ENCODE results near the gene MUC2. TPM values are rescaled to one million over a fixed set of nuclear protein-coding genes. Genes with fewer than 3 reads are reported as not detected.

The MUC2 gene
- total and polyA plus RNA-seq, 10 of the 15 experiments (the other 5 are each of a cell fraction or from before 2014, with no cell fraction given), result 0.23 TPM; not detected in 9

DNA sequence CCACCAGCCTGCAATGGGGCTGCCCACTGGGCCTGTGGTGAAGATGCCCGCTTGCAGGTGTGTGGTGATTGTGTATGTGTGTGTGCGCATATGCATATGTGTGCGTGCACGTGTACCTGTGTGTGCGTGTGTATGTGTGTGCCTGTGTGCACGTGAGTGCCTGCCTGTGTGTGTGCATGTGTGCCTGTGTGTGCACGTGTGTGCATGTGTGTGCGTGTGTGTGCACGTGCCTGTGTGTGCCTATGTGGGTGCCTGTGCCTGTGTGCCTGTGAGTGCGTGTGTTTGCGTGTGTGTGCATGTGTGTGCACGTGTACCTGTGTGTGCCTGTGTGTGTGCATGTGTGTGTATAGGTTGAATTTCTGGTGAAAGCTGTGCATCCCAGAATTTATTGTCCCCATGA lies 35.8 kb upstream of the MUC2 start (continued):
- TF ChIP-seq SUZ12 (IDR thresholded peaks at IDR 0.05; ENCODE audit: unreplicated experiment) (no peak), POLR2A (IDR thresholded peaks at IDR 0.05; ENCODE audit: low read depth, low read length) (no peak), TCF3 (IDR thresholded peaks at IDR 0.05; ENCODE audit: borderline replicate concordance, insufficient read depth, low read depth, low read length) (0 out of 2 replicates have a peak, but pooled peaks have one; percentile 14), TCF7 (IDR thresholded peaks at IDR 0.05; ENCODE audit: borderline replicate concordance) (no peak)
- TF ChIP-seq, protein P1, sequence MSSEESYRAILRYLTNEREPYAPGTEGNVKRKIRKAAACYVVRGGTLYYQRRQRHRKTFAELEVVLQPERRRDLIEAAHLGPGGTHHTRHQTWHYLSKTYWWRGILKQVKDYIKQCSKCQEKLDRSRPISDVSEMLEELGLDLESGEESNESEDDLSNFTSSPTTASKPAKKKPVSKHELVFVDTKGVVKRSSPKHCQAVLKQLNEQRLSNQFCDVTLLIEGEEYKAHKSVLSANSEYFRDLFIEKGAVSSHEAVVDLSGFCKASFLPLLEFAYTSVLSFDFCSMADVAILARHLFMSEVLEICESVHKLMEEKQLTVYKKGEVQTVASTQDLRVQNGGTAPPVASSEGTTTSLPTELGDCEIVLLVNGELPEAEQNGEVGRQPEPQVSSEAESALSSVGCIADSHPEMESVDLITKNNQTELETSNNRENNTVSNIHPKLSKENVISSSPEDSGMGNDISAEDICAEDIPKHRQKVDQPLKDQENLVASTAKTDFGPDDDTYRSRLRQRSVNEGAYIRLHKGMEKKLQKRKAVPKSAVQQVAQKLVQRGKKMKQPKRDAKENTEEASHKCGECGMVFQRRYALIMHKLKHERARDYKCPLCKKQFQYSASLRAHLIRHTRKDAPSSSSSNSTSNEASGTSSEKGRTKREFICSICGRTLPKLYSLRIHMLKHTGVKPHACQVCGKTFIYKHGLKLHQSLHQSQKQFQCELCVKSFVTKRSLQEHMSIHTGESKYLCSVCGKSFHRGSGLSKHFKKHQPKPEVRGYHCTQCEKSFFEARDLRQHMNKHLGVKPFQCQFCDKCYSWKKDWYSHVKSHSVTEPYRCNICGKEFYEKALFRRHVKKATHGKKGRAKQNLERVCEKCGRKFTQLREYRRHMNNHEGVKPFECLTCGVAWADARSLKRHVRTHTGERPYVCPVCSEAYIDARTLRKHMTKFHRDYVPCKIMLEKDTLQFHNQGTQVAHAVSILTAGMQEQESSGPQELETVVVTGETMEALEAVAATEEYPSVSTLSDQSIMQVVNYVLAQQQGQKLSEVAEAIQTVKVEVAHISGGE (CRISPR knock-in tag; IDR thresholded peaks at IDR 0.05), result no peak
- TF ChIP-seq, protein P2, sequence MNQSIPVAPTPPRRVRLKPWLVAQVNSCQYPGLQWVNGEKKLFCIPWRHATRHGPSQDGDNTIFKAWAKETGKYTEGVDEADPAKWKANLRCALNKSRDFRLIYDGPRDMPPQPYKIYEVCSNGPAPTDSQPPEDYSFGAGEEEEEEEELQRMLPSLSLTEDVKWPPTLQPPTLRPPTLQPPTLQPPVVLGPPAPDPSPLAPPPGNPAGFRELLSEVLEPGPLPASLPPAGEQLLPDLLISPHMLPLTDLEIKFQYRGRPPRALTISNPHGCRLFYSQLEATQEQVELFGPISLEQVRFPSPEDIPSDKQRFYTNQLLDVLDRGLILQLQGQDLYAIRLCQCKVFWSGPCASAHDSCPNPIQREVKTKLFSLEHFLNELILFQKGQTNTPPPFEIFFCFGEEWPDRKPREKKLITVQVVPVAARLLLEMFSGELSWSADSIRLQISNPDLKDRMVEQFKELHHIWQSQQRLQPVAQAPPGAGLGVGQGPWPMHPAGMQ (IDR thresholded peaks at IDR 0.05; ENCODE audit: borderline replicate concordance), result no peak
- TF ChIP-seq, protein P3, sequence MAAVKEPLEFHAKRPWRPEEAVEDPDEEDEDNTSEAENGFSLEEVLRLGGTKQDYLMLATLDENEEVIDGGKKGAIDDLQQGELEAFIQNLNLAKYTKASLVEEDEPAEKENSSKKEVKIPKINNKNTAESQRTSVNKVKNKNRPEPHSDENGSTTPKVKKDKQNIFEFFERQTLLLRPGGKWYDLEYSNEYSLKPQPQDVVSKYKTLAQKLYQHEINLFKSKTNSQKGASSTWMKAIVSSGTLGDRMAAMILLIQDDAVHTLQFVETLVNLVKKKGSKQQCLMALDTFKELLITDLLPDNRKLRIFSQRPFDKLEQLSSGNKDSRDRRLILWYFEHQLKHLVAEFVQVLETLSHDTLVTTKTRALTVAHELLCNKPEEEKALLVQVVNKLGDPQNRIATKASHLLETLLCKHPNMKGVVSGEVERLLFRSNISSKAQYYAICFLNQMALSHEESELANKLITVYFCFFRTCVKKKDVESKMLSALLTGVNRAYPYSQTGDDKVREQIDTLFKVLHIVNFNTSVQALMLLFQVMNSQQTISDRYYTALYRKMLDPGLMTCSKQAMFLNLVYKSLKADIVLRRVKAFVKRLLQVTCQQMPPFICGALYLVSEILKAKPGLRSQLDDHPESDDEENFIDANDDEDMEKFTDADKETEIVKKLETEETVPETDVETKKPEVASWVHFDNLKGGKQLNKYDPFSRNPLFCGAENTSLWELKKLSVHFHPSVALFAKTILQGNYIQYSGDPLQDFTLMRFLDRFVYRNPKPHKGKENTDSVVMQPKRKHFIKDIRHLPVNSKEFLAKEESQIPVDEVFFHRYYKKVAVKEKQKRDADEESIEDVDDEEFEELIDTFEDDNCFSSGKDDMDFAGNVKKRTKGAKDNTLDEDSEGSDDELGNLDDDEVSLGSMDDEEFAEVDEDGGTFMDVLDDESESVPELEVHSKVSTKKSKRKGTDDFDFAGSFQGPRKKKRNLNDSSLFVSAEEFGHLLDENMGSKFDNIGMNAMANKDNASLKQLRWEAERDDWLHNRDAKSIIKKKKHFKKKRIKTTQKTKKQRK (IDR thresholded peaks at IDR 0.05; ENCODE audit: low read depth, low read length), result no peak
- TF ChIP-seq, protein P4, sequence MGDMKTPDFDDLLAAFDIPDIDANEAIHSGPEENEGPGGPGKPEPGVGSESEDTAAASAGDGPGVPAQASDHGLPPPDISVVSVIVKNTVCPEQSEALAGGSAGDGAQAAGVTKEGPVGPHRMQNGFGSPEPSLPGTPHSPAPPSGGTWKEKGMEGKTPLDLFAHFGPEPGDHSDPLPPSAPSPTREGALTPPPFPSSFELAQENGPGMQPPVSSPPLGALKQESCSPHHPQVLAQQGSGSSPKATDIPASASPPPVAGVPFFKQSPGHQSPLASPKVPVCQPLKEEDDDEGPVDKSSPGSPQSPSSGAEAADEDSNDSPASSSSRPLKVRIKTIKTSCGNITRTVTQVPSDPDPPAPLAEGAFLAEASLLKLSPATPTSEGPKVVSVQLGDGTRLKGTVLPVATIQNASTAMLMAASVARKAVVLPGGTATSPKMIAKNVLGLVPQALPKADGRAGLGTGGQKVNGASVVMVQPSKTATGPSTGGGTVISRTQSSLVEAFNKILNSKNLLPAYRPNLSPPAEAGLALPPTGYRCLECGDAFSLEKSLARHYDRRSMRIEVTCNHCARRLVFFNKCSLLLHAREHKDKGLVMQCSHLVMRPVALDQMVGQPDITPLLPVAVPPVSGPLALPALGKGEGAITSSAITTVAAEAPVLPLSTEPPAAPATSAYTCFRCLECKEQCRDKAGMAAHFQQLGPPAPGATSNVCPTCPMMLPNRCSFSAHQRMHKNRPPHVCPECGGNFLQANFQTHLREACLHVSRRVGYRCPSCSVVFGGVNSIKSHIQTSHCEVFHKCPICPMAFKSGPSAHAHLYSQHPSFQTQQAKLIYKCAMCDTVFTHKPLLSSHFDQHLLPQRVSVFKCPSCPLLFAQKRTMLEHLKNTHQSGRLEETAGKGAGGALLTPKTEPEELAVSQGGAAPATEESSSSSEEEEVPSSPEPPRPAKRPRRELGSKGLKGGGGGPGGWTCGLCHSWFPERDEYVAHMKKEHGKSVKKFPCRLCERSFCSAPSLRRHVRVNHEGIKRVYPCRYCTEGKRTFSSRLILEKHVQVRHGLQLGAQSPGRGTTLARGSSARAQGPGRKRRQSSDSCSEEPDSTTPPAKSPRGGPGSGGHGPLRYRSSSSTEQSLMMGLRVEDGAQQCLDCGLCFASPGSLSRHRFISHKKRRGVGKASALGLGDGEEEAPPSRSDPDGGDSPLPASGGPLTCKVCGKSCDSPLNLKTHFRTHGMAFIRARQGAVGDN (IDR thresholded peaks at IDR 0.05), result no peak
